M059J (cell line): ENCODE results near the gene CBR1. TPM values are rescaled to one million over a fixed set of nuclear protein-coding genes. Genes with fewer than 3 reads are reported as not detected.
"Not testable (repeated sequence)": the region's sequence is repeated elsewhere in the genome, so short reads cannot be mapped to it uniquely, and the experiment has no call there.

Experiments
- DNase-seq: peaks from one replicate; pipeline ENCODE4 v3.0.0-alpha.2; 2012; ENCODE audit warnings: low read depth
- total RNA-seq: library from RNA; depleted of rRNA; stranded (reverse); fragments of >200 nt; shearing (Covaris generic); gene quantifications from 2 replicates; pipeline ENCODE4 v1.2.3, GENCODE V29; 2014

CBR1 gene
- total RNA-seq, 1 experiment from 2014 or later, result 339 TPM

- DNase-seq, result no peak
Measured at GRCh38 chr21:36079671-36080070, 9.8 kb downstream of the CBR1 start.

GRCh38 chr21:36080386-36080785 lies 10.6 kb downstream of the CBR1 start:
- no peak for DNase-seq

- peak; percentile 79 for DNase-seq
Measured at GRCh38 chr21:36082237-36082664, 12.4 kb downstream of the CBR1 start.

GRCh38 chr21:36087362-36088138 lies 17.7 kb downstream of the CBR1 start:
- DNase-seq, result peak; percentile 58

GRCh38 chr21:36089946-36090345 lies 20.1 kb downstream of the CBR1 start:
- DNase-seq, result no peak

GRCh38 chr21:36092681-36093080 lies 22.9 kb downstream of the CBR1 start:
- peak; percentile 32 for DNase-seq

- no peak for DNase-seq
Measured at GRCh38 chr21:36093512-36093911, 23.7 kb downstream of the CBR1 start.

- no peak for DNase-seq
Measured at GRCh38 chr21:36096398-36097290, 26.8 kb downstream of the CBR1 start.

- DNase-seq, result peak; percentile 93
Measured at GRCh38 chr21:36097427-36098181, 27.8 kb downstream of the CBR1 start.

- no peak for DNase-seq
Measured at GRCh38 chr21:36098182-36098532, 28.3 kb downstream of the CBR1 start.

- DNase-seq, result no peak
Measured at GRCh38 chr21:36099000-36099399, 29.2 kb downstream of the CBR1 start.

- not testable (repeated sequence) for DNase-seq
Measured at GRCh38 chr21:36099695-36100211, 29.9 kb downstream of the CBR1 start.

GRCh38 chr21:36100971-36101641 lies 31.3 kb downstream of the CBR1 start:
- DNase-seq, result no peak

GRCh38 chr21:36103434-36103833 lies 33.6 kb downstream of the CBR1 start:
- DNase-seq, result peak; percentile 59

- DNase-seq, result peak; percentile 75
Measured at GRCh38 chr21:36104317-36105300, 34.8 kb downstream of the CBR1 start.

- DNase-seq, result no peak
Measured at GRCh38 chr21:36105327-36105842, 35.6 kb downstream of the CBR1 start.

GRCh38 chr21:36109868-36110267 lies 40.0 kb downstream of the CBR1 start:
- DNase-seq, result no peak

- no peak for DNase-seq
Measured at GRCh38 chr21:36111238-36111637, 41.4 kb downstream of the CBR1 start.

GRCh38 chr21:36113647-36114428 lies 44.0 kb downstream of the CBR1 start:
- no peak for DNase-seq
